Lower leg skin (tissue), 4 donors: ENCODE data around the gene NIM1K. TPM values are rescaled to one million over a fixed set of nuclear protein-coding genes. Genes with fewer than 3 reads are reported as not detected.
"Not testable (repeated sequence)": the region's sequence is repeated elsewhere in the genome, so short reads cannot be mapped to it uniquely, and the experiment has no call there.

Experiments used
- DNase-seq, 2 donors: peaks; one replicate each; pipeline ENCODE4 v3.0.0-alpha.2; 2019; ENCODE audit warnings: low spot score in 2 of 2
- H3K4me3 ChIP-seq: fragments of 200-600 bp; sonication (generic); 2 replicates; pipeline ENCODE4 v1.5.1; 2017; ENCODE audit warnings: mild to moderate bottlenecking, low read depth; ENCODE audit not compliant: poor library complexity, severe bottlenecking
- CTCF ChIP-seq, 3 donors: fragments of 450-650 bp; IDR thresholded peaks; one replicate each; pipeline ENCODE4 v1.5.1; 2016; ENCODE audit warnings: antibody characterized with exemption in 3 of 3, mild to moderate bottlenecking in 3 of 3, moderate library complexity in 2 of 3
- POLR2A ChIP-seq, 2 donors: fragments of 450-650 bp; IDR thresholded peaks; one replicate each; pipeline ENCODE4 v1.6.1; 2016 to 2017; ENCODE audit warnings: antibody characterized with exemption in 2 of 2, mild to moderate bottlenecking in 1 of 2, moderate library complexity in 1 of 2
- WGBS, 2 donors: methylation state at CpG; one replicate each; pipeline ENCODE4 v1.1.5; 2018; 5-methylcytosine and 5-hydroxymethylcytosine counted together
- intact Hi-C: fragments of 100-400 bp; cut with DNase I; formaldehyde crosslinking; loops from one replicate; pipeline ENCODE4 v1.15.0; 2023; ENCODE audit warnings: low total_unique reads
- total RNA-seq, 4 donors: library from RNA; depleted of rRNA; stranded (reverse); fragments of >200 nt; gene quantifications; one replicate each; pipeline ENCODE4 v1.1.0, GENCODE V29; 2016

The NIM1K gene
- total RNA-seq, 4 donors from 2014 or later: 0.44 to 2.5 (median 0.65) TPM; not detected in 1

- no peak for DNase-seq
- no peak for TF ChIP-seq POLR2A (IDR thresholded peaks at IDR 0.05)
- no peak for TF ChIP-seq CTCF (IDR thresholded peaks at IDR 0.05)
- H3K4me3 ChIP-seq: peak overlapping the region; percentile 36
- 0% methylated on average over 34 to 47 of the region's 49 CpGs for WGBS, 2 donors
- intact Hi-C loops: no loop called here
Observed at GRCh38 chr5:43192558-43193180, 644 bp downstream of the NIM1K start.

- H3K4me3 ChIP-seq: no peak overlapping the region
- intact Hi-C loops: no loop called here
- no peak for DNase-seq
- TF ChIP-seq CTCF (IDR thresholded peaks at IDR 0.05): no peak
- no peak for TF ChIP-seq POLR2A (IDR thresholded peaks at IDR 0.05)
- 1 to 3% methylated on average over 12 of the region's 12 CpGs for WGBS, 2 donors
Observed at GRCh38 chr5:43193181-43193893, 1.3 kb downstream of the NIM1K start.

- no peak for DNase-seq
- WGBS, 2 donors: 48 to 51% methylated on average over 6 of the region's 6 CpGs
- no peak overlapping the region for H3K4me3 ChIP-seq
- TF ChIP-seq CTCF (IDR thresholded peaks at IDR 0.05): no peak
- TF ChIP-seq POLR2A (IDR thresholded peaks at IDR 0.05): no peak
- intact Hi-C loops: no loop called here
Observed at GRCh38 chr5:43193894-43194265, 1.9 kb downstream of the NIM1K start.

- intact Hi-C loops: no loop called here
- H3K4me3 ChIP-seq: no peak overlapping the region
- no peak for TF ChIP-seq POLR2A (IDR thresholded peaks at IDR 0.05)
- TF ChIP-seq CTCF (IDR thresholded peaks at IDR 0.05): no peak
- WGBS, 2 donors: 78 to 90% methylated on average over 7 of the region's 7 CpGs
- DNase-seq: no peak
Observed at GRCh38 chr5:43195670-43196265, 3.7 kb downstream of the NIM1K start.

- no peak for DNase-seq
- no peak overlapping the region for H3K4me3 ChIP-seq
- 41 to 53% methylated on average over 3 of the region's 3 CpGs for WGBS, 2 donors
- intact Hi-C loops: no loop called here
- TF ChIP-seq POLR2A (IDR thresholded peaks at IDR 0.05) (no peak), CTCF (IDR thresholded peaks at IDR 0.05) (no peak)
Observed at GRCh38 chr5:43197535-43197934, 5.5 kb downstream of the NIM1K start.

GRCh38 chr5:43201442-43201841 lies 9.4 kb downstream of the NIM1K start:
- H3K4me3 ChIP-seq, DNase-seq, intact Hi-C loops: not testable (repeated sequence)
- 87 to 89% methylated on average over 5 of the region's 5 CpGs for WGBS, 2 donors
